ENCODE results near the gene EPS8. TPM values are rescaled to one million over a fixed set of nuclear protein-coding genes. Genes with fewer than 3 reads are reported as not detected.
A peak's percentile ranks its signal among the peaks of the same experiment; 100 is the strongest.

The EPS8 gene
- total RNA-seq, 1 experiment from 2014 or later, result 97.5 TPM

GRCh38 chr12:15782667-15783066 lies 6.5 kb downstream of the EPS8 start:
- no TSS peak for BruUV-seq (replicated peaks)
- H3K4me1 Mint-ChIP-seq (ENCODE audit: low read depth, unreplicated experiment), result peaks cover 60% of the 10 kb centered on the region

DNA sequence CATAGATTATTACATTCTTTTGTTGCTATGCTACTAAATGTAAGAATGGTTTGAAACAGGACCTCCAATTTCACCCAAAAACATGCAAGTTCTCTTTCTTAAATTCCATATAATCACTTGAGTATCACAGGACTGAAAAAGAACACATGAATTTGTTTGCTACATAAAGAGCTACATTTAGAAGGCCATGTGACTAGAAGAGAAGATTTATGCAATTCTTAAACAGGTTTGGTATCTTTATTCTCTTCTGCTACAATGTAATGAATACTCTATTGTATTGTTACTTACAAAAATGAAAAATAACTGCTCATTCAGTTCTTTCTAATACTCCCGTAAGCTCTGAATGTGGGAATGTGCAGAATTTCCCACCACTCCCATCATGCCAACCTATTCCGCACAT lies 9.3 kb downstream of the EPS8 start:
- no TSS peak for BruUV-seq (replicated peaks)
- CTCF ChIA-PET, result interaction anchor here (0.6 to 1.5 kb wide), 5 partner anchors 16 to 199 kb away, joined by 3 to 4 read pairs (median 3); no protein-coding TSS in a partner anchor
- peaks cover 4% of the 10 kb centered on the region for H3K9me3 Mint-ChIP-seq (ENCODE audit: low read depth, unreplicated experiment)

More at GRCh38 chr12:15782667-15783066, 6.5 kb downstream of the EPS8 start:
- no peak overlapping the region for H3K27ac Mint-ChIP-seq (ENCODE audit: unreplicated experiment)
- intact Hi-C loops (cut with micrococcal nuclease; ENCODE audit: unreplicated experiment), result loop anchor here (2.0 kb wide), 1 partner anchor 70 kb away; no protein-coding TSS in a partner anchor
- CTCF ChIA-PET, result no interaction called here
- peaks cover 5% of the 10 kb centered on the region for H3K9me3 Mint-ChIP-seq (ENCODE audit: low read depth, unreplicated experiment)
- H3K27me3 Mint-ChIP-seq (ENCODE audit: unreplicated experiment), result no peaks in the 10 kb centered on the region
- DNase-seq, result no peak
- H3K4me3 Mint-ChIP-seq (ENCODE audit: low read depth, unreplicated experiment), result no peak overlapping the region
- no peak for TF ChIP-seq CTCF (IDR thresholded peaks at IDR 0.05; ENCODE audit: unreplicated experiment)
- peaks cover 32% of the 10 kb centered on the region for H3K36me3 Mint-ChIP-seq (ENCODE audit: insufficient read depth, unreplicated experiment)

GRCh38 chr12:15778126-15778525 lies 11.1 kb downstream of the EPS8 start:
- Mint-ChIP-seq H3K27ac (ENCODE audit: unreplicated experiment) (no peak overlapping the region), H3K36me3 (ENCODE audit: insufficient read depth, unreplicated experiment) (peaks cover 18% of the 10 kb centered on the region), H3K4me3 (ENCODE audit: low read depth, unreplicated experiment) (no peak overlapping the region), H3K9me3 (ENCODE audit: low read depth, unreplicated experiment) (no peaks in the 10 kb centered on the region), H3K27me3 (ENCODE audit: unreplicated experiment) (no peaks in the 10 kb centered on the region), H3K4me1 (ENCODE audit: low read depth, unreplicated experiment) (peaks cover 63% of the 10 kb centered on the region)
- BruUV-seq (replicated peaks), result no TSS peak
- TF ChIP-seq CTCF (IDR thresholded peaks at IDR 0.05; ENCODE audit: unreplicated experiment), result no peak
- no peak for DNase-seq
- intact Hi-C loops (cut with micrococcal nuclease; ENCODE audit: unreplicated experiment), result no loop called here
- CTCF ChIA-PET, result no interaction called here

More for the DNA sequence above, 9.3 kb downstream of the EPS8 start:
- Mint-ChIP-seq H3K36me3 (ENCODE audit: insufficient read depth, unreplicated experiment) (peaks cover 23% of the 10 kb centered on the region), H3K27ac (ENCODE audit: unreplicated experiment) (peak overlapping the region; percentile 78), H3K4me3 (ENCODE audit: low read depth, unreplicated experiment) (peak overlapping the region; percentile 56), H3K27me3 (ENCODE audit: unreplicated experiment) (no peaks in the 10 kb centered on the region), H3K4me1 (ENCODE audit: low read depth, unreplicated experiment) (peaks cover 65% of the 10 kb centered on the region)
- no peak for TF ChIP-seq CTCF (IDR thresholded peaks at IDR 0.05; ENCODE audit: unreplicated experiment)
- intact Hi-C loops (cut with micrococcal nuclease; ENCODE audit: unreplicated experiment), result no loop called here
- DNase-seq, result no peak

- TF ChIP-seq CTCF (IDR thresholded peaks at IDR 0.05; ENCODE audit: unreplicated experiment), result no peak
- no TSS peak for BruUV-seq (replicated peaks)
- Mint-ChIP-seq H3K4me1 (ENCODE audit: low read depth, unreplicated experiment) (peaks cover 64% of the 10 kb centered on the region), H3K27me3 (ENCODE audit: unreplicated experiment) (no peaks in the 10 kb centered on the region), H3K27ac (ENCODE audit: unreplicated experiment) (no peak overlapping the region), H3K4me3 (ENCODE audit: low read depth, unreplicated experiment) (no peak overlapping the region), H3K36me3 (ENCODE audit: insufficient read depth, unreplicated experiment) (peaks cover 18% of the 10 kb centered on the region), H3K9me3 (ENCODE audit: low read depth, unreplicated experiment) (no peaks in the 10 kb centered on the region)
- DNase-seq, result no peak
- intact Hi-C loops (cut with micrococcal nuclease; ENCODE audit: unreplicated experiment), result no loop called here
- CTCF ChIA-PET, result interaction anchor here (0.5 kb wide), 1 partner anchor 32 kb away, joined by 6 read pairs; no protein-coding TSS in a partner anchor
Observed at GRCh38 chr12:15777355-15778012, 11.7 kb downstream of the EPS8 start.

All from Calu3 (cell line).